GM19467 (cell line): Measurements from ENCODE around the gene PPP4R2.

Experiments
- ATAC-seq: cut with Tn5 transposase; IDR thresholded peaks from one replicate; pipeline ENCODE4 v1.9.1; 2021; ENCODE audit warnings: mild to moderate bottlenecking, moderate library complexity; ENCODE audit not compliant: unreplicated experiment

Gene PPP4R2

DNA sequence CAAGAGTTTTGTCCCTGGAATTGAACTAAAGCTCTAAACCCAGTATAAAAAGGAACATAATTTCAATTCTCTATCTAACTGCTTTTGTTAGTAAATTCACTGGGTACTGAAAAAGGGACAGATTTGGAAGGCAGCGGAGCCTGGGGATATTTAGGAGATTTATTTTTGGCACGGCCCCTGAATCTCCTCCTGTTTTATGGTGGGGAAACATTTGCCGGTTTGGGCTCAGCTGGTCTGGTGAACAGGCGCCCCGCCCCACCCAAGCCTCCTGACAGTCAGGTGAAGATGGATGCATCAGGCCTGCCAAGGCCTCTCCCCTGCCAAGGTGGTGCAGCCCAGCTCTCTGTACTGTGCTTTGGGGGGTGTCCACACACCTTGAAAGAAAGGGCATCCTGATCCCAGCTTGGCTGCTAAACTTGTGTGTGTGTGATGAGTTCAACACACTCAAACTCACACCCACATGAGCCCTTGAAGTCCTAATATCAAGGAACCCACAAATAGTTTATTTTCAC is 111.1 kb downstream of the PPP4R2 start:
- ATAC-seq: no peak

DNA sequence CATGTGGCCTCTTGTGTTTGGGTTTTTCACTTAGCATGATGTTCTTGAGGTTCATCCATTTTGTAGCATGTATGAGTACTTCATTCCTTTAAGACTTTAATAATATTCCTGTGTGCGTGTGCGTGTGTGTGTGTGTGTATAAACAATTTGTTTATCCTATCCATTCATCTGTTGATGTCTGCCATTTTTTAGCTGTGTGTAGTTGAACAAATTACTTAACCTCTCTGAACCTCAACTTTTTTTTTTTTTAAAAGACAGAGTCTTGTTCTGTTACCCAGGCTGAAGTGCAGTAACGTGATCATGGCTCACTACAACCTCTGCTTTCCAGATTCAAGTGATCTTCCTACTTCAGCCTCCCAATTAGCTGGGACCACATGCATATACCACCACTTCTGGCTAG is 112.1 kb downstream of the PPP4R2 start:
- no peak for ATAC-seq

DNA sequence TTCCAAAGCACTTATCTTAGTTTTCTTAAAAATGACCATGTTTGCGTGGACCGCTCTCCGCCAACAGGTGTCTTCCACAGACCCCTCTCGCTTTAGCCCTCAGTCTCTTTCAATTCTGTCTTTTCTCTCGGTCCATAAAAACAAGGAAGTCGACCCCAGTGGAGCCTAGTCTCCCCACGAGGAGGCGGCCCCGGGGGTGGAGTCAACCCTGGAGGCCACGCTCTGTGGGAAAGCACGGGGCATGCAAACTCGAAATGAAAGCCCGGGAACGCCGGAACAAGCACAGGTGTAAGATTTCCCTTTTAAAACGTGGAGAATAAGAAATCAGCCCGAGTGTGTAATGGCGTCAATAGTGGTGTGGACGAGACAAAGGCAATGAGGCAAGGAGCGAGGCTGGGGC is 113.9 kb downstream of the PPP4R2 start:
- no peak for ATAC-seq

DNA sequence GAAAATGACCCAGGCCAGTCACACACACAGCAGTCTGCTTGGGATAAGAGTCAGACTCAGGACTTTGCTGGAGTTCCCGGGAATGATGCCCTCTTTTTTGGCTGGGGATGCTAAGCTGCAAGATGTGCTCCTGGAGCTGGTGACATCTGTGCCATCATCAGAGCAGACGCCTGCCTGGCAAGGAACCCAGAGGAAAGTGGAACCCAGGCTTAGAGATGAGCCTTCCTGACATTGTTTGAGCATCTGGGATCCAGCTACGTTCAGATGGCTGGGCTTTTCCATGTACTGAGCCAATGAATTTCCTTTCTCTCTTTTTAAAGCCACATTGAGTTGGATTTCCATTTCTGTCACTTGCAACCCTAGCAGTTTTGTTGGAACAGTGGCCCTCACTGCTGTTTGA is 118.1 kb downstream of the PPP4R2 start:
- no peak for ATAC-seq

DNA sequence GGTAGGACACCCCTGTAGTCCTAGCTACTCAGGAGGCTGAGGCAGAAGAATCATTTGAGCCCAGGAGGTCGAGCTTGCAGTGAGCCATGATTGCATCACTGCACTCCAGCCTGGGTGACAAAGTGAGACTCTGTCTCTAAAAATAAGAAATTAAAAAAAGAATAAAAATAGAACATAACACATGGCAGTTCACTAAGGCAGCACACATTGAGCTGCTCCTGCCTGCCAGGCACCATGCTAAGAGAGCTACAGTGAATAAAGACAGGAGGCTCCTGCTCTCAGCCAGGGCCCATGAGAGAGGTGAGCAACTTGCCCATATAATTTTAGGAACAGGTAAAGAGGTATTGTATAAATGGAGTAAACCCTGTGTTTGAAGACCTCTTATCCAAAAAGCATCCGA is 119.2 kb downstream of the PPP4R2 start:
- ATAC-seq: no peak
